ENCODE data around the gene IFT122.
A peak's percentile ranks its signal among the peaks of the same experiment; 100 is the strongest.
"Not testable (repeated sequence)": the region's sequence is repeated elsewhere in the genome, so short reads cannot be mapped to it uniquely, and the experiment has no call there.

IFT122 gene

GRCh38 chr3:129474984-129475804, 35.2 kb downstream of the IFT122 start:
- no peak for DNase-seq

- no peak for DNase-seq
Measured at GRCh38 chr3:129475863-129476262, 35.8 kb downstream of the IFT122 start.

GRCh38 chr3:129476586-129476985, 36.6 kb downstream of the IFT122 start:
- no peak for DNase-seq

- DNase-seq, result peak; percentile 12
Measured at GRCh38 chr3:129481225-129481765, 41.3 kb downstream of the IFT122 start.

- no peak for DNase-seq
Measured at GRCh38 chr3:129481766-129482332, 41.8 kb downstream of the IFT122 start.

GRCh38 chr3:129482721-129483120, 42.7 kb downstream of the IFT122 start:
- DNase-seq, result peak; percentile 27

- DNase-seq, result no peak
Measured at GRCh38 chr3:129483870-129484269, 43.8 kb downstream of the IFT122 start.

- DNase-seq, result not testable (repeated sequence)
Measured at GRCh38 chr3:129485146-129485545, 45.1 kb downstream of the IFT122 start.

GRCh38 chr3:129485721-129486663, 46.0 kb downstream of the IFT122 start:
- no peak for DNase-seq

GRCh38 chr3:129486664-129487035, 46.6 kb downstream of the IFT122 start:
- DNase-seq, result no peak

GRCh38 chr3:129487183-129487867, 47.3 kb downstream of the IFT122 start:
- no peak for DNase-seq

GRCh38 chr3:129487868-129488335, 47.9 kb downstream of the IFT122 start:
- not testable (repeated sequence) for DNase-seq

GRCh38 chr3:129489258-129489657, 49.2 kb downstream of the IFT122 start:
- not testable (repeated sequence) for DNase-seq

GRCh38 chr3:129490273-129490675, 50.2 kb downstream of the IFT122 start:
- peak; percentile 90 for DNase-seq

- not testable (repeated sequence) for DNase-seq
Measured at GRCh38 chr3:129491077-129491476, 51.1 kb downstream of the IFT122 start.

GRCh38 chr3:129491794-129492193, 51.8 kb downstream of the IFT122 start:
- no peak for DNase-seq

- DNase-seq, result no peak
Measured at GRCh38 chr3:129492691-129493090, 52.7 kb downstream of the IFT122 start.

GRCh38 chr3:129493206-129493605, 53.2 kb downstream of the IFT122 start:
- no peak for DNase-seq

GRCh38 chr3:129494499-129494898, 54.5 kb downstream of the IFT122 start:
- not testable (repeated sequence) for DNase-seq

- DNase-seq, result not testable (repeated sequence)
Measured at GRCh38 chr3:129495006-129495639, 55.1 kb downstream of the IFT122 start.

GRCh38 chr3:129497876-129498275, 57.9 kb downstream of the IFT122 start:
- DNase-seq, result not testable (repeated sequence)
